GM12878 (cell line): ENCODE data around the gene KNSTRN. TPM values are rescaled to one million over a fixed set of nuclear protein-coding genes. Genes with fewer than 3 reads are reported as not detected.

ENCODE experiments used
- BMI1 ChIP-seq: fragments of 450-650 bp; IDR thresholded peaks from 2 replicates; pipeline ENCODE4 v1.6.1; 2016; ENCODE audit warnings: mild to moderate bottlenecking, moderate library complexity, borderline replicate concordance
- DPF2 ChIP-seq: fragments of 450-650 bp; IDR thresholded peaks from 2 replicates; pipeline ENCODE4 v1.6.1; 2017; ENCODE audit warnings: mild to moderate bottlenecking
- HDAC6 ChIP-seq: fragments of 200-600 bp; sonication (generic); IDR thresholded peaks from one replicate; pipeline ENCODE4 v1.8.0; 2017; ENCODE audit warnings: antibody characterized with exemption; ENCODE audit not compliant: unreplicated experiment
- IKZF1 ChIP-seq: fragments of 450-650 bp; conservative IDR thresholded peaks from 2 replicates; pipeline ENCODE4 v1.6.1; 2017; ENCODE audit warnings: antibody characterized with exemption, mild to moderate bottlenecking
- LARP7 ChIP-seq: fragments of 450-650 bp; IDR thresholded peaks from 2 replicates; pipeline ENCODE4 v1.6.1; 2017; ENCODE audit warnings: mild to moderate bottlenecking
- MYC ChIP-seq: IDR thresholded peaks from 2 replicates; pipeline ENCODE4 v1.6.1; 2011; ENCODE audit warnings: mild to moderate bottlenecking, low read length, moderate library complexity, inconsistent platforms; ENCODE audit not compliant: insufficient read depth, insufficient replicate concordance, insufficient read length, severe bottlenecking
- NBN ChIP-seq: fragments of 450-650 bp; IDR thresholded peaks from 2 replicates; pipeline ENCODE4 v1.6.1; 2016
- PAX8 ChIP-seq: fragments of 450-650 bp; IDR thresholded peaks from 2 replicates; pipeline ENCODE4 v1.6.1; 2017; ENCODE audit warnings: mild to moderate bottlenecking, moderate library complexity
- POLR2AphosphoS5 ChIP-seq: IDR thresholded peaks from 2 replicates; pipeline ENCODE4 v1.6.1; 2011; ENCODE audit warnings: mild to moderate bottlenecking, low read length, inconsistent platforms
- RBBP5 ChIP-seq: fragments of 200-600 bp; sonication (generic); conservative IDR thresholded peaks from 2 replicates; pipeline ENCODE4 v1.6.1; 2016
- RELA ChIP-seq: fragments of 450-650 bp; IDR thresholded peaks from 2 replicates; pipeline ENCODE4 v1.8.0; 2014; ENCODE audit warnings: borderline replicate concordance; ENCODE audit not compliant: partially characterized antibody
- RUNX3 ChIP-seq: IDR thresholded peaks from 2 replicates; pipeline ENCODE4 v1.6.1; 2012; ENCODE audit warnings: low read length, inconsistent platforms
- SMAD1 ChIP-seq: fragments of 450-650 bp; IDR thresholded peaks from 2 replicates; pipeline ENCODE4 v1.6.1; 2018; ENCODE audit warnings: mild to moderate bottlenecking, low read depth; ENCODE audit not compliant: partially characterized antibody
- STAT3 ChIP-seq: IDR thresholded peaks from 2 replicates; pipeline ENCODE4 v1.6.1; 2011; ENCODE audit warnings: low read depth, low read length, improper control_type of control experiment
- TAF1 ChIP-seq: IDR thresholded peaks from 2 replicates; pipeline ENCODE4 v1.6.1; 2011; ENCODE audit warnings: mild to moderate bottlenecking, low read depth, low read length, borderline replicate concordance
- ZNF622 ChIP-seq: fragments of 450-650 bp; IDR thresholded peaks from 2 replicates; pipeline ENCODE4 v1.6.1; 2017; ENCODE audit warnings: mild to moderate bottlenecking, inconsistent platforms
- polyA plus RNA-seq, 11 experiments: library from polyadenylated mRNA; depleted of rRNA in 4 of 11; unstranded in 6 of 11; stranded (reverse) in 5 of 11; fragments of >200 nt; fragmentation: Nextera tagmentation in 4 of 11; fragmentation: Illumina TruSeq in 1 of 11; extraction: Ambion mirVana in 4 of 11; extraction: Trizol in 1 of 11; gene quantifications; 1 replicate in 1 of 11; 2 replicates in 10 of 11; pipeline versions ENCODE4 v1.2.1 to v1.2.3, GENCODE V29; 2011 to 2016; ENCODE audit warnings: inconsistent platforms in 2 of 11, missing spikeins in 2 of 11, low read depth in 1 of 11
- total RNA-seq, 4 experiments: library from RNA; depleted of rRNA in 3 of 4; stranded (reverse); fragments of >200 nt in 3 of 4; fragmentation: Illumina TruSeq in 1 of 4; extraction: Trizol in 1 of 4; gene quantifications; 2 replicates each; pipeline versions ENCODE4 v1.2.1 to v1.2.3, GENCODE V29; 2013 to 2021
- TF ChIP-seq, protein P1 (sequence below): IDR thresholded peaks from 2 replicates; pipeline ENCODE4 v1.6.1; 2011; ENCODE audit warnings: low read depth, mild to moderate bottlenecking, low read length, moderate library complexity, borderline replicate concordance; ENCODE audit errors: extremely low read depth
- TF ChIP-seq, protein P2 (sequence below): IDR thresholded peaks from 2 replicates; pipeline ENCODE4 v1.6.1; 2012; ENCODE audit warnings: low read depth, low read length, improper control_type of control experiment
- TF ChIP-seq, protein P3 (sequence below): fragments of 450-650 bp; IDR thresholded peaks from 2 replicates; pipeline ENCODE4 v1.6.1; 2017; ENCODE audit warnings: antibody characterized with exemption, mild to moderate bottlenecking, moderate library complexity
- TF ChIP-seq, protein P4 (sequence below): IDR thresholded peaks from 2 replicates; pipeline ENCODE4 v1.6.1; 2011; ENCODE audit warnings: mild to moderate bottlenecking, low read depth, low read length, moderate library complexity; ENCODE audit not compliant: insufficient replicate concordance
- TF ChIP-seq, protein P5 (sequence below): fragments of 450-650 bp; IDR thresholded peaks from 2 replicates; pipeline ENCODE4 v1.6.1; 2016; ENCODE audit warnings: mild to moderate bottlenecking, moderate library complexity, borderline replicate concordance

KNSTRN gene
- total and polyA plus RNA-seq, 10 of the 15 experiments (the other 5 are each of a cell fraction or from before 2014, with no cell fraction given) = 30.3 to 72.1 (median 47.1) TPM

DNA sequence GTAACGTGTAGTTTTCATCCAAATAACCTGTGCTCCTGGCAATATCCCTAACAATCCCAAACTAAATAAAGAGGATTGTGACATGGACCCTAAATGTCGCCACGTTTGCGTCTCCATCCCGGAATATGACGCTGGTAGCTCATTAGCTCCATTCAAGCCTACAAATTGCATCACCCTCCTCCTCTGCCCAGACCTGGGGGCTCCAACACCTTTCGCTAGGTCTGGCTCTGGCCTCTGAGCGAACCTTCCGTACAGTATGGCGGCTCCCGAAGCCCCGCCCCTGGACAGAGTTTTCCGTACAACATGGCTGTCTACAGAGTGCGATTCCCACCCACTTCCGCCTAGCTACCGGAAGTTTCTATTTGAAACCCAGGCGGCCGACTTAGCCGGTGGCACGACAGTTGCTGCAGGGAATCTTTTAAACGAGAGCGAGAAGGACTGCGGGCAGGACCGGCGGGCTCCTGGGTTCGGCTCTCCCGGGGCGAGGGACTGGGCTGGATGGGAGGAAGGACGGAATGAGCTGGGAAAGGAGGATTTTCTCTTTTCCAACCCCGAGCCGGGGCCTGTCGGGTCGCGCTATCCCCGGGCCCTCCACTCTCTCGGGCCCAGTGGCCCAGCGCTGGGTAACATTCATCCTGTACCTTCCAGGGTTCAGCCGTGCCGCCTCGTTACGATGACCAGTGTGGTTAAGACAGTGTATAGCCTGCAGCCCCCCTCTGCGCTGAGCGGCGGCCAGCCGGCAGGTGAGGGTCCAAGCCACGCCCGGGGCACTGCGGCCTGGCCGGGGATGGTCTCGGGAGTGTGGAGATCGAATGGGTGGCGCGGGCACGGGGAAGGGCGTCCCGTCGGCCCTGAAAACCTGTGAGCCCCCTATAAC lies at the start of gene KNSTRN (continued):
- no peak for TF ChIP-seq NBN
- TF ChIP-seq, protein P1, sequence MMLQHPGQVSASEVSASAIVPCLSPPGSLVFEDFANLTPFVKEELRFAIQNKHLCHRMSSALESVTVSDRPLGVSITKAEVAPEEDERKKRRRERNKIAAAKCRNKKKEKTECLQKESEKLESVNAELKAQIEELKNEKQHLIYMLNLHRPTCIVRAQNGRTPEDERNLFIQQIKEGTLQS = no peak
- TF ChIP-seq ZNF622 = no peak
- TF ChIP-seq RUNX3 = peak; percentile 69
- TF ChIP-seq, protein P2, sequence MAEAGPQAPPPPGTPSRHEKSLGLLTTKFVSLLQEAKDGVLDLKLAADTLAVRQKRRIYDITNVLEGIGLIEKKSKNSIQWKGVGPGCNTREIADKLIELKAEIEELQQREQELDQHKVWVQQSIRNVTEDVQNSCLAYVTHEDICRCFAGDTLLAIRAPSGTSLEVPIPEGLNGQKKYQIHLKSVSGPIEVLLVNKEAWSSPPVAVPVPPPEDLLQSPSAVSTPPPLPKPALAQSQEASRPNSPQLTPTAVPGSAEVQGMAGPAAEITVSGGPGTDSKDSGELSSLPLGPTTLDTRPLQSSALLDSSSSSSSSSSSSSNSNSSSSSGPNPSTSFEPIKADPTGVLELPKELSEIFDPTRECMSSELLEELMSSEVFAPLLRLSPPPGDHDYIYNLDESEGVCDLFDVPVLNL = peak; percentile 82
- TF ChIP-seq, protein P3, sequence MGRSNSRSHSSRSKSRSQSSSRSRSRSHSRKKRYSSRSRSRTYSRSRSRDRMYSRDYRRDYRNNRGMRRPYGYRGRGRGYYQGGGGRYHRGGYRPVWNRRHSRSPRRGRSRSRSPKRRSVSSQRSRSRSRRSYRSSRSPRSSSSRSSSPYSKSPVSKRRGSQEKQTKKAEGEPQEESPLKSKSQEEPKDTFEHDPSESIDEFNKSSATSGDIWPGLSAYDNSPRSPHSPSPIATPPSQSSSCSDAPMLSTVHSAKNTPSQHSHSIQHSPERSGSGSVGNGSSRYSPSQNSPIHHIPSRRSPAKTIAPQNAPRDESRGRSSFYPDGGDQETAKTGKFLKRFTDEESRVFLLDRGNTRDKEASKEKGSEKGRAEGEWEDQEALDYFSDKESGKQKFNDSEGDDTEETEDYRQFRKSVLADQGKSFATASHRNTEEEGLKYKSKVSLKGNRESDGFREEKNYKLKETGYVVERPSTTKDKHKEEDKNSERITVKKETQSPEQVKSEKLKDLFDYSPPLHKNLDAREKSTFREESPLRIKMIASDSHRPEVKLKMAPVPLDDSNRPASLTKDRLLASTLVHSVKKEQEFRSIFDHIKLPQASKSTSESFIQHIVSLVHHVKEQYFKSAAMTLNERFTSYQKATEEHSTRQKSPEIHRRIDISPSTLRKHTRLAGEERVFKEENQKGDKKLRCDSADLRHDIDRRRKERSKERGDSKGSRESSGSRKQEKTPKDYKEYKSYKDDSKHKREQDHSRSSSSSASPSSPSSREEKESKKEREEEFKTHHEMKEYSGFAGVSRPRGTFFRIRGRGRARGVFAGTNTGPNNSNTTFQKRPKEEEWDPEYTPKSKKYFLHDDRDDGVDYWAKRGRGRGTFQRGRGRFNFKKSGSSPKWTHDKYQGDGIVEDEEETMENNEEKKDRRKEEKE = no peak
- peak; percentile 84 for TF ChIP-seq IKZF1
- TF ChIP-seq, protein P4, sequence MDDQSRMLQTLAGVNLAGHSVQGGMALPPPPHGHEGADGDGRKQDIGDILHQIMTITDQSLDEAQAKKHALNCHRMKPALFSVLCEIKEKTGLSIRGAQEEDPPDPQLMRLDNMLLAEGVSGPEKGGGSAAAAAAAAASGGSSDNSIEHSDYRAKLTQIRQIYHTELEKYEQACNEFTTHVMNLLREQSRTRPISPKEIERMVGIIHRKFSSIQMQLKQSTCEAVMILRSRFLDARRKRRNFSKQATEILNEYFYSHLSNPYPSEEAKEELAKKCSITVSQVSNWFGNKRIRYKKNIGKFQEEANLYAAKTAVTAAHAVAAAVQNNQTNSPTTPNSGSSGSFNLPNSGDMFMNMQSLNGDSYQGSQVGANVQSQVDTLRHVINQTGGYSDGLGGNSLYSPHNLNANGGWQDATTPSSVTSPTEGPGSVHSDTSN = no peak
- no peak for TF ChIP-seq RBBP5
- TF ChIP-seq PAX8 = no peak
- no peak for TF ChIP-seq SMAD1
- TF ChIP-seq RELA = no peak
- peak; percentile 75; the same call in 1 of the 2 replicates for TF ChIP-seq TAF1
- TF ChIP-seq LARP7 = peak; percentile 32; the same call in 1 of the 2 replicates
- TF ChIP-seq POLR2AphosphoS5 = peak; percentile 73
- TF ChIP-seq MYC = no peak
- no peak for TF ChIP-seq STAT3
- TF ChIP-seq DPF2 = no peak
- no peak for TF ChIP-seq HDAC6
- TF ChIP-seq, protein P5, sequence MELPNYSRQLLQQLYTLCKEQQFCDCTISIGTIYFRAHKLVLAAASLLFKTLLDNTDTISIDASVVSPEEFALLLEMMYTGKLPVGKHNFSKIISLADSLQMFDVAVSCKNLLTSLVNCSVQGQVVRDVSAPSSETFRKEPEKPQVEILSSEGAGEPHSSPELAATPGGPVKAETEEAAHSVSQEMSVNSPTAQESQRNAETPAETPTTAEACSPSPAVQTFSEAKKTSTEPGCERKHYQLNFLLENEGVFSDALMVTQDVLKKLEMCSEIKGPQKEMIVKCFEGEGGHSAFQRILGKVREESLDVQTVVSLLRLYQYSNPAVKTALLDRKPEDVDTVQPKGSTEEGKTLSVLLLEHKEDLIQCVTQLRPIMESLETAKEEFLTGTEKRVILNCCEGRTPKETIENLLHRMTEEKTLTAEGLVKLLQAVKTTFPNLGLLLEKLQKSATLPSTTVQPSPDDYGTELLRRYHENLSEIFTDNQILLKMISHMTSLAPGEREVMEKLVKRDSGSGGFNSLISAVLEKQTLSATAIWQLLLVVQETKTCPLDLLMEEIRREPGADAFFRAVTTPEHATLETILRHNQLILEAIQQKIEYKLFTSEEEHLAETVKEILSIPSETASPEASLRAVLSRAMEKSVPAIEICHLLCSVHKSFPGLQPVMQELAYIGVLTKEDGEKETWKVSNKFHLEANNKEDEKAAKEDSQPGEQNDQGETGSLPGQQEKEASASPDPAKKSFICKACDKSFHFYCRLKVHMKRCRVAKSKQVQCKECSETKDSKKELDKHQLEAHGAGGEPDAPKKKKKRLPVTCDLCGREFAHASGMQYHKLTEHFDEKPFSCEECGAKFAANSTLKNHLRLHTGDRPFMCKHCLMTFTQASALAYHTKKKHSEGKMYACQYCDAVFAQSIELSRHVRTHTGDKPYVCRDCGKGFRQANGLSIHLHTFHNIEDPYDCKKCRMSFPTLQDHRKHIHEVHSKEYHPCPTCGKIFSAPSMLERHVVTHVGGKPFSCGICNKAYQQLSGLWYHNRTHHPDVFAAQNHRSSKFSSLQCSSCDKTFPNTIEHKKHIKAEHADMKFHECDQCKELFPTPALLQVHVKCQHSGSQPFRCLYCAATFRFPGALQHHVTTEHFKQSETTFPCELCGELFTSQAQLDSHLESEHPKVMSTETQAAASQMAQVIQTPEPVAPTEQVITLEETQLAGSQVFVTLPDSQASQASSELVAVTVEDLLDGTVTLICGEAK = peak; percentile 98
- no peak for TF ChIP-seq BMI1
